ENCODE data around the gene BZW2. TPM values are rescaled to one million over a fixed set of nuclear protein-coding genes. Genes with fewer than 3 reads are reported as not detected.
A peak's percentile ranks its signal among the peaks of the same experiment; 100 is the strongest.

BZW2 gene
- total and polyA plus RNA-seq, 2 of the 13 experiments (the other 11 are each of a cell fraction or from before 2014, with no cell fraction given) = 21.8 to 95.2 TPM

GRCh38 chr7:16616122-16616521 lies 29.9 kb upstream of the BZW2 start:
- Histone ChIP-seq H3K9ac (ENCODE audit: insufficient read depth, low read depth, low read length) (no peak overlapping the region), H3K27me3 (ENCODE audit: control insufficient read depth in 1 of 2, insufficient read depth in 2 of 2, low read length in 2 of 2) (no peaks in the 10 kb centered on the region), H3K27ac (ENCODE audit: extremely low read length, insufficient read depth, low read length) (no peak overlapping the region), H2AFZ (ENCODE audit: low read length) (no peak overlapping the region), H3K4me2 (ENCODE audit: low read depth, low read length) (no peak overlapping the region), H3K4me1 (ENCODE audit: insufficient read depth, low read length) (no peaks in the 10 kb centered on the region), H3K79me2 (ENCODE audit: insufficient read depth, low read length) (no peaks in the 10 kb centered on the region), H3K9me3 (ENCODE audit: low read length) (no peaks in the 10 kb centered on the region), H3K36me3 (replicated peaks in 1 of 2; ENCODE audit: control insufficient read depth in 1 of 2, insufficient read depth in 2 of 2, low read length in 2 of 2) (peaks cover 3 to 25% of the 10 kb centered on the region in 2 experiments; a peak in 4 of 5 replicates), H3K4me3 (replicated peaks in 1 of 3; ENCODE audit: insufficient read depth in 1 of 3, low read depth in 2 of 3, low read length in 3 of 3) (no peak overlapping the region), H4K20me1 (ENCODE audit: insufficient read depth, low read length) (no peaks in the 10 kb centered on the region)
- FAIRE-seq = no peak
- peak; percentile 55 for TF ChIP-seq HNRNPK (IDR thresholded peaks at IDR 0.05; ENCODE audit: low read depth, low read length, poor library complexity, severe bottlenecking)
- TF ChIP-seq ZNF567 (CRISPR knock-in tag; IDR thresholded peaks at IDR 0.05; ENCODE audit: borderline replicate concordance) = no peak
- TF ChIP-seq TEAD2 (CRISPR knock-in tag; IDR thresholded peaks at IDR 0.05) = no peak
- no peak for TF ChIP-seq ZNF354B (CRISPR knock-in tag; IDR thresholded peaks at IDR 0.05)
- TF ChIP-seq ZNF607 (CRISPR knock-in tag; IDR thresholded peaks at IDR 0.05; ENCODE audit: borderline replicate concordance) = no peak
- ChIA-PET POLR2A (no interaction called here), CTCF (ENCODE audit: low intra/inter-chr PET ratio, low total read pairs) (no interaction called here)
- intact Hi-C loops (cut with micrococcal nuclease; ENCODE audit: unreplicated experiment) = no loop called here
- BruUV-seq (replicated peaks) = no TSS peak
- WGBS (ENCODE audit: low lambda C conversion rate) = 75% methylated on average over 4 of the region's 4 CpGs
- DNase-seq (ENCODE audit: low spot score) = no peak
- no peak for ATAC-seq
- in situ Hi-C loops (cut with HindIII; ENCODE audit: extremely low pct_ligation_motif_present, low pct_unique_long_range_greater_than_20kb) = no loop called here

DNA sequence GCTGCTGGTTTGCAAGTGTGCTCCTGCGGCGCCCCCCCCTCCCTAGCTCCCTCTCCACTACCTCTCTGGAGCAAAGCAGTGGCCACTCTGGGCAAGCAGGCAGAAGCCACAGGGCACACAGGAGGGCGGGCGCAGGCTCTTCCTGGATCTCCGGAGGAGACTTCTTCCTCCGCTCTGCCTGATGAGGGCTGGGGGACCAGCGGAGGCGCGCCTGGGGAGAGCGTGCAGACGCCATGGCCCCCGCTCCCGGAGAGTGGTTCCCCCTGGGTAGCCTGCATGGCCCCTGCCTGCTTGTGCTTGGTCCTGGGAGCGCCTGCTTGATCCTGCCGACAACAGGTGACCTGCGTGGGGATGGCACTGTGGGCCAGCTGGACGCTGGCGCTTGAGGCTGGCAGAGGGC lies 29.4 kb upstream of the BZW2 start:
- no peak overlapping the region for H2AFZ ChIP-seq (ENCODE audit: low read length)
- no peak overlapping the region for H3K9ac ChIP-seq (ENCODE audit: insufficient read depth, low read depth, low read length)
- no peaks in the 10 kb centered on the region for H3K9me3 ChIP-seq (ENCODE audit: low read length)
- no TSS peak for BruUV-seq (replicated peaks)
- H3K4me1 ChIP-seq (ENCODE audit: insufficient read depth, low read length) = no peaks in the 10 kb centered on the region
- no peaks in the 10 kb centered on the region for H3K79me2 ChIP-seq (ENCODE audit: insufficient read depth, low read length)
- H3K36me3 ChIP-seq (replicated peaks in 1 of 2; ENCODE audit: control insufficient read depth in 1 of 2, insufficient read depth in 2 of 2, low read length in 2 of 2) = peaks cover 3 to 25% of the 10 kb centered on the region in 2 experiments; a peak in 4 of 5 replicates
- ATAC-seq (no peak), DNase-seq (ENCODE audit: low spot score) (no peak), FAIRE-seq (no peak)
- TF ChIP-seq PCBP1 (IDR thresholded peaks at IDR 0.05; ENCODE audit: borderline replicate concordance, low read depth, low read length) = no peak
- TF ChIP-seq TEAD3 (CRISPR knock-in tag; optimal IDR thresholded peaks at IDR 0.05; ENCODE audit: borderline replicate concordance) = no peak
- TF ChIP-seq, protein P1, sequence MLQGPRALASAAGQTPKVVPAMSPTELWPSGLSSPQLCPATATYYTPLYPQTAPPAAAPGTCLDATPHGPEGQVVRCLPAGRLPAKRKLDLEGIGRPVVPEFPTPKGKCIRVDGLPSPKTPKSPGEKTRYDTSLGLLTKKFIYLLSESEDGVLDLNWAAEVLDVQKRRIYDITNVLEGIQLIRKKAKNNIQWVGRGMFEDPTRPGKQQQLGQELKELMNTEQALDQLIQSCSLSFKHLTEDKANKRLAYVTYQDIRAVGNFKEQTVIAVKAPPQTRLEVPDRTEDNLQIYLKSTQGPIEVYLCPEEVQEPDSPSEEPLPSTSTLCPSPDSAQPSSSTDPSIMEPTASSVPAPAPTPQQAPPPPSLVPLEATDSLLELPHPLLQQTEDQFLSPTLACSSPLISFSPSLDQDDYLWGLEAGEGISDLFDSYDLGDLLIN (CRISPR knock-in tag; IDR thresholded peaks at IDR 0.05; ENCODE audit: borderline replicate concordance) = no peak
- no peak for TF ChIP-seq ATRX (CRISPR knock-in tag; IDR thresholded peaks at IDR 0.05; ENCODE audit: borderline replicate concordance)
- no peak for TF ChIP-seq CHD4 (IDR thresholded peaks at IDR 0.05; ENCODE audit: borderline replicate concordance, low read length)
- TF ChIP-seq HMG20A (CRISPR knock-in tag; IDR thresholded peaks at IDR 0.05; ENCODE audit: borderline replicate concordance) = no peak
- TF ChIP-seq NFKBIZ (CRISPR knock-in tag; IDR thresholded peaks at IDR 0.05) = no peak
- TF ChIP-seq ZSCAN29 (CRISPR knock-in tag; conservative IDR thresholded peaks at IDR 0.05) = no peak
- no peak for TF ChIP-seq MYC (CRISPR knock-in tag; IDR thresholded peaks at IDR 0.05; ENCODE audit: borderline replicate concordance)
- ChIA-PET CTCF (ENCODE audit: low intra/inter-chr PET ratio, low total read pairs) (no interaction called here), POLR2A (no interaction called here)
- in situ Hi-C loops (cut with HindIII; ENCODE audit: extremely low pct_ligation_motif_present, low pct_unique_long_range_greater_than_20kb) = no loop called here
- H3K4me3 ChIP-seq (replicated peaks in 1 of 3; ENCODE audit: insufficient read depth in 1 of 3, low read depth in 2 of 3, low read length in 3 of 3) = no peak overlapping the region
- WGBS (ENCODE audit: low lambda C conversion rate) = 89% methylated on average over 13 of the region's 18 CpGs
- H3K27me3 ChIP-seq (ENCODE audit: control insufficient read depth in 1 of 2, insufficient read depth in 2 of 2, low read length in 2 of 2) = no peaks in the 10 kb centered on the region
- H4K20me1 ChIP-seq (ENCODE audit: insufficient read depth, low read length) = no peaks in the 10 kb centered on the region
- intact Hi-C loops (cut with micrococcal nuclease; ENCODE audit: unreplicated experiment) = no loop called here
- H3K4me2 ChIP-seq (ENCODE audit: low read depth, low read length) = no peak overlapping the region
- H3K27ac ChIP-seq (ENCODE audit: extremely low read length, insufficient read depth, low read length) = no peak overlapping the region
